Spinal cord (tissue), 10 donors: ENCODE data around the gene PHLDB1. TPM values are rescaled to one million over a fixed set of nuclear protein-coding genes. Genes with fewer than 3 reads are reported as not detected.
"Not testable (repeated sequence)": the region's sequence is repeated elsewhere in the genome, so short reads cannot be mapped to it uniquely, and the experiment has no call there.

Source experiments
- DNase-seq, 6 donors: peaks; one replicate each; pipeline versions ENCODE4 v3.0.0 to v3.0.0-alpha.2; 2013 to 2015; ENCODE audit warnings: low spot score in 6 of 6, low read depth in 4 of 6
- H3K27ac ChIP-seq: one replicate; pipeline ENCODE4 v1.5.1; 2013; ENCODE audit warnings: low read depth, low read length, control low read depth
- H3K27me3 ChIP-seq: one replicate; pipeline ENCODE4 v1.6.1; 2013; ENCODE audit warnings: low read length; ENCODE audit not compliant: control insufficient read depth, insufficient read depth
- H3K36me3 ChIP-seq: one replicate; pipeline ENCODE4 v1.6.1; 2013; ENCODE audit warnings: low read length; ENCODE audit not compliant: control insufficient read depth, insufficient read depth
- H3K4me1 ChIP-seq: one replicate; pipeline ENCODE4 v1.6.1; 2013; ENCODE audit warnings: low read length; ENCODE audit not compliant: control insufficient read depth, insufficient read depth
- H3K4me3 ChIP-seq: one replicate; pipeline ENCODE4 v1.5.1; 2013; ENCODE audit warnings: low read depth, low read length, control low read depth
- H3K9me3 ChIP-seq: one replicate; pipeline ENCODE4 v1.6.1; 2013; ENCODE audit warnings: low read length; ENCODE audit not compliant: control insufficient read depth, insufficient read depth
- WGBS: methylation state at CpG from one replicate; pipeline ENCODE4 v1.1.5; 2013; ENCODE audit warnings: missing lambda C conversion rate; ENCODE audit not compliant: insufficient coverage; 5-methylcytosine and 5-hydroxymethylcytosine counted together
- polyA plus RNA-seq, 2 donors: library from polyadenylated mRNA; unstranded; fragments of 120-200 nt; gene quantifications; one replicate each; pipeline ENCODE4 v1.2.1, GENCODE V29; 2013; ENCODE audit not compliant: insufficient read length in 2 of 2
- total RNA-seq, 2 donors: library from RNA; depleted of rRNA in 1 of 2; stranded (reverse); fragments of 120-200 nt in 1 of 2; fragments of >200 nt in 1 of 2; gene quantifications; one replicate each; pipeline versions ENCODE4 v1.2.3 to v1.2.4, GENCODE V29; 2013 to 2014
- donor health status: healthy.

Gene PHLDB1
- total and polyA plus RNA-seq, 4 donors = 61.3 to 205 (median 115) TPM

- no CpG with 5 or more reads among the region's 8 CpGs for WGBS
- not testable (repeated sequence) for DNase-seq, H3K4me3 ChIP-seq, H3K9me3 ChIP-seq, H3K27ac ChIP-seq, H3K27me3 ChIP-seq
- H3K4me1 ChIP-seq = peaks cover 33% of the 10 kb centered on the region
- H3K36me3 ChIP-seq = peaks cover 32% of the 10 kb centered on the region
Measured at GRCh38 chr11:118603709-118604108, 3.7 kb upstream of the PHLDB1 start.

- Histone ChIP-seq H3K4me1 (peaks cover 42% of the 10 kb centered on the region), H3K9me3 (no peaks in the 10 kb centered on the region), H3K27ac (peak overlapping the region; percentile 87), H3K27me3 (no peaks in the 10 kb centered on the region), H3K4me3 (no peak overlapping the region), H3K36me3 (peaks cover 31% of the 10 kb centered on the region)
- WGBS = no CpG with 5 or more reads among the region's 3 CpGs
- DNase-seq = no peak
Measured at GRCh38 chr11:118604566-118604965, 2.8 kb upstream of the PHLDB1 start.

GRCh38 chr11:118605116-118605867, 2.1 kb upstream of the PHLDB1 start:
- Histone ChIP-seq H3K27ac (peak overlapping the region; percentile 87), H3K27me3 (no peaks in the 10 kb centered on the region), H3K9me3 (no peaks in the 10 kb centered on the region), H3K4me3 (peak overlapping the region; percentile 21), H3K36me3 (peaks cover 28% of the 10 kb centered on the region), H3K4me1 (peaks cover 48% of the 10 kb centered on the region)
- DNase-seq = peak in 2 of 6 donors; percentile 22 to 84
- 43% methylated on average over 7 of the region's 10 CpGs for WGBS

GRCh38 chr11:118606157-118606843, 1.1 kb upstream of the PHLDB1 start:
- Histone ChIP-seq H3K4me3 (no peak overlapping the region), H3K27me3 (peaks cover 4% of the 10 kb centered on the region), H3K27ac (peak overlapping the region; percentile 87), H3K9me3 (no peaks in the 10 kb centered on the region), H3K4me1 (peaks cover 57% of the 10 kb centered on the region), H3K36me3 (peaks cover 25% of the 10 kb centered on the region)
- 37% methylated on average over 3 of the region's 7 CpGs for WGBS
- no peak for DNase-seq

DNA sequence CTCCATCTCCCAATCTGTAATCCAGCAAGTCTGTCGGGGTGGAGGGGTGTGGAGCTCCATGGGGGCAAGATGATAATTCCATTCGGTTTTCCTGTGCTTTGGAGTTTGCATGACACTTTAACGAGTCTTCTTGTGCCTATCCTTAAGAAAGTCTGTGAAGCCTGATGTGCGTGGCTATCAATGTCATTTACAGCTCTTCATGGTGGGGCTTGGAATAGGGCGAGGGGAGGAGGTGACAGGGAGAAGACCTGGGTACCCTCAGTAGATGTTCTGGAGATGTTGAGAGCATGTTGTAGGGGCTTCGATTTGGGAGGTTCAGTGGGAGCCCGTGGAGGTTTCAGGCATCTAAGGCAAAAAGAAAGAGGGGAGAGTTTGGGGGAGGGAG, 579 bp upstream of the PHLDB1 start:
- peak overlapping the region; percentile 87 for H3K27ac ChIP-seq

GRCh38 chr11:118608360-118609227, 1.2 kb downstream of the PHLDB1 start:
- peak overlapping the region; percentile 96 for H3K27ac ChIP-seq
- H3K27me3 ChIP-seq = peaks cover 11% of the 10 kb centered on the region
- H3K9me3 ChIP-seq = no peaks in the 10 kb centered on the region
- 12% methylated on average over 69 of the region's 69 CpGs for WGBS
- peaks cover 77% of the 10 kb centered on the region for H3K4me1 ChIP-seq
- peak overlapping the region; percentile 83 for H3K4me3 ChIP-seq
- H3K36me3 ChIP-seq = peaks cover 9% of the 10 kb centered on the region
- DNase-seq = peak in 2 of 6 donors; percentile 77 to 91

More for the DNA sequence above, 579 bp upstream of the PHLDB1 start:
- no peak overlapping the region for H3K4me3 ChIP-seq
- H3K9me3 ChIP-seq = no peaks in the 10 kb centered on the region
- peaks cover 20% of the 10 kb centered on the region for H3K36me3 ChIP-seq
- peaks cover 4% of the 10 kb centered on the region for H3K27me3 ChIP-seq
- DNase-seq = no peak
- 75% methylated on average over 5 of the region's 7 CpGs for WGBS
- peaks cover 62% of the 10 kb centered on the region for H3K4me1 ChIP-seq

GRCh38 chr11:118609380-118610224, 2.2 kb downstream of the PHLDB1 start:
- Histone ChIP-seq H3K4me3 (peak overlapping the region; percentile 83), H3K36me3 (peaks cover 16% of the 10 kb centered on the region), H3K27ac (peak overlapping the region; percentile 96), H3K4me1 (peaks cover 84% of the 10 kb centered on the region), H3K9me3 (no peaks in the 10 kb centered on the region), H3K27me3 (peaks cover 11% of the 10 kb centered on the region)
- WGBS = 26% methylated on average over 57 of the region's 57 CpGs
- peak in 2 of 6 donors; percentile 66 to 81 for DNase-seq

GRCh38 chr11:118610225-118610772, 2.9 kb downstream of the PHLDB1 start:
- no peaks in the 10 kb centered on the region for H3K9me3 ChIP-seq
- H3K27ac ChIP-seq = peak overlapping the region; percentile 96
- peaks cover 81% of the 10 kb centered on the region for H3K4me1 ChIP-seq
- DNase-seq = no peak
- peak overlapping the region; percentile 83 for H3K4me3 ChIP-seq
- peaks cover 20% of the 10 kb centered on the region for H3K36me3 ChIP-seq
- peaks cover 11% of the 10 kb centered on the region for H3K27me3 ChIP-seq
- 20% methylated on average over 42 of the region's 42 CpGs for WGBS
